ENCODE measurements around the gene PPP1R37.
A peak's percentile ranks its signal among the peaks of the same experiment; 100 is the strongest.
"Not testable (repeated sequence)": the region's sequence is repeated elsewhere in the genome, so short reads cannot be mapped to it uniquely, and the experiment has no call there.

PPP1R37 gene

GRCh38 chr19:45094137-45094536 is 1.2 kb downstream of the PPP1R37 start:
- DNase-seq (ENCODE audit: extremely low spot score, insufficient read length, low read depth) (no peak), FAIRE-seq (no peak)

GRCh38 chr19:45094707-45095106 is 1.7 kb downstream of the PPP1R37 start:
- DNase-seq (ENCODE audit: extremely low spot score, insufficient read length, low read depth) = no peak
- no peak for FAIRE-seq

- DNase-seq (ENCODE audit: extremely low spot score, insufficient read length, low read depth) (no peak), FAIRE-seq (no peak)
Observed at GRCh38 chr19:45095496-45096413, 2.8 kb downstream of the PPP1R37 start.

GRCh38 chr19:45096700-45097099 is 3.7 kb downstream of the PPP1R37 start:
- DNase-seq (ENCODE audit: extremely low spot score, insufficient read length, low read depth) (no peak), FAIRE-seq (no peak)

GRCh38 chr19:45097450-45097775 is 4.4 kb downstream of the PPP1R37 start:
- FAIRE-seq (no peak), DNase-seq (ENCODE audit: extremely low spot score, insufficient read length, low read depth) (no peak)

GRCh38 chr19:45097776-45098520 is 5.0 kb downstream of the PPP1R37 start:
- no peak for FAIRE-seq

GRCh38 chr19:45098521-45099466 is 5.8 kb downstream of the PPP1R37 start:
- DNase-seq (ENCODE audit: extremely low spot score, insufficient read length, low read depth) (no peak), FAIRE-seq (no peak)

More at GRCh38 chr19:45097776-45098520, 5.0 kb downstream of the PPP1R37 start:
- no peak for DNase-seq (ENCODE audit: extremely low spot score, insufficient read length, low read depth)

- FAIRE-seq (no peak), DNase-seq (ENCODE audit: extremely low spot score, insufficient read length, low read depth) (no peak)
Observed at GRCh38 chr19:45099467-45100191, 6.7 kb downstream of the PPP1R37 start.

- DNase-seq (ENCODE audit: extremely low spot score, insufficient read length, low read depth) (no peak), FAIRE-seq (no peak)
Observed at GRCh38 chr19:45100201-45100600, 7.2 kb downstream of the PPP1R37 start.

- FAIRE-seq (no peak), DNase-seq (ENCODE audit: extremely low spot score, insufficient read length, low read depth) (no peak)
Observed at GRCh38 chr19:45100846-45101252, 7.9 kb downstream of the PPP1R37 start.

- FAIRE-seq (no peak), DNase-seq (ENCODE audit: extremely low spot score, insufficient read length, low read depth) (no peak)
Observed at GRCh38 chr19:45101806-45102205, 8.8 kb downstream of the PPP1R37 start.

GRCh38 chr19:45102481-45102880 is 9.5 kb downstream of the PPP1R37 start:
- FAIRE-seq (no peak), DNase-seq (ENCODE audit: extremely low spot score, insufficient read length, low read depth) (no peak)

- FAIRE-seq (no peak), DNase-seq (ENCODE audit: extremely low spot score, insufficient read length, low read depth) (no peak)
Observed at GRCh38 chr19:45103156-45103507, 10.2 kb downstream of the PPP1R37 start.

GRCh38 chr19:45103508-45104319 is 10.7 kb downstream of the PPP1R37 start:
- FAIRE-seq (peak; percentile 76), DNase-seq (ENCODE audit: extremely low spot score, insufficient read length, low read depth) (no peak)

GRCh38 chr19:45104658-45105349 is 11.8 kb downstream of the PPP1R37 start:
- no peak for FAIRE-seq
- no peak for DNase-seq (ENCODE audit: extremely low spot score, insufficient read length, low read depth)

- not testable (repeated sequence) for FAIRE-seq; DNase-seq (ENCODE audit: extremely low spot score, insufficient read length, low read depth)
Observed at GRCh38 chr19:45106363-45106762, 13.4 kb downstream of the PPP1R37 start.

- no peak for FAIRE-seq
- DNase-seq (ENCODE audit: extremely low spot score, insufficient read length, low read depth) = no peak
Observed at GRCh38 chr19:45107621-45108150, 14.7 kb downstream of the PPP1R37 start.

- FAIRE-seq (peak; percentile 54), DNase-seq (ENCODE audit: extremely low spot score, insufficient read length, low read depth) (no peak)
Observed at GRCh38 chr19:45110851-45111266, 17.9 kb downstream of the PPP1R37 start.

Data from GM18507 (cell line).